Esophagus mucosa (tissue), 1 donor: Measurements from ENCODE around the gene AK9. TPM values are rescaled to one million over a fixed set of nuclear protein-coding genes. Genes with fewer than 3 reads are reported as not detected.

Experiments
- total RNA-seq: library from RNA; stranded (reverse); gene quantifications from one replicate; pipeline ENCODE4 v1.2.4, GENCODE V29; 2023
- donor health status: DM: yes; HTN: yes; CAD: no.

The AK9 gene
- total RNA-seq, 1 donor from 2014 or later: 2.1 TPM

Other genes with a start within 250 kb of the AK9 start
- gene MICAL1, start 235.4 kb downstream of the AK9 start, total RNA-seq: 7.4 TPM
- gene ZBTB24, start 208.0 kb downstream of the AK9 start, total RNA-seq: 4.9 TPM
- gene FIG4, start 94 bp upstream of the AK9 start, total RNA-seq: 8.8 TPM